ENCODE results near the gene CYP27A1. TPM values are rescaled to one million over a fixed set of nuclear protein-coding genes. Genes with fewer than 3 reads are reported as not detected.

Gene CYP27A1
- total and polyA plus RNA-seq, 2 of the 4 experiments (the other 2 are of a cell fraction): 5.2 to 5.3 TPM

GRCh38 chr2:218815244-218815637, 33.3 kb downstream of the CYP27A1 start:
- ChIA-PET POLR2A (ENCODE audit: unreplicated experiment) (no interaction called here), CTCF (no interaction called here)
- Histone ChIP-seq H3K4me1 (ENCODE audit: control insufficient read depth, insufficient read depth, low read length) (no peaks in the 10 kb centered on the region; the same call in 1 of the 2 replicates), H3K9me3 (ENCODE audit: control insufficient read depth, insufficient read depth, low read length) (no peaks in the 10 kb centered on the region), H3K23ac (ENCODE audit: low read depth, low read length) (no peak overlapping the region), H3K79me1 (ENCODE audit: low read depth in 1 of 2, low read length in 2 of 2) (no peaks in the 10 kb centered on the region), H3K27ac (ENCODE audit: insufficient read depth, low read length) (no peak overlapping the region), H3K27me3 (ENCODE audit: control insufficient read depth, insufficient read depth, low read length) (no peaks in the 10 kb centered on the region; the same call in 1 of the 2 replicates), H4K20me1 (ENCODE audit: insufficient read depth, low read length) (no peaks in the 10 kb centered on the region), H3K36me3 (ENCODE audit: control insufficient read depth, insufficient read depth, low read length) (peaks cover 27% of the 10 kb centered on the region), H4K8ac (ENCODE audit: low read depth in 2 of 2, low read length in 2 of 2) (no peak overlapping the region), H2BK5ac (ENCODE audit: low read depth, low read length, poor library complexity, severe bottlenecking) (no peak overlapping the region), H2BK15ac (ENCODE audit: low read depth, low read length) (no peak overlapping the region), H3K56ac (ENCODE audit: extremely low read depth, insufficient read depth, low read length) (no peak overlapping the region), H2AFZ (replicated peaks; ENCODE audit: low read length, poor library complexity) (no peak overlapping the region), H4K5ac (ENCODE audit: low read depth, low read length) (no peak overlapping the region), H3K9me1 (ENCODE audit: insufficient read depth, low read length) (no peaks in the 10 kb centered on the region; the same call in 1 of the 2 replicates), H3K9ac (ENCODE audit: low read depth, low read length) (no peak overlapping the region), H3K14ac (replicated peaks; ENCODE audit: low read depth, low read length) (no peak overlapping the region), H3K18ac (ENCODE audit: low read depth, low read length) (no peak overlapping the region), H4K91ac (ENCODE audit: insufficient read depth, low read depth, low read length) (no peak overlapping the region), H2BK20ac (ENCODE audit: low read depth, low read length) (no peak overlapping the region), H2BK120ac (ENCODE audit: low read depth, low read length) (no peak overlapping the region), H3K4me2 (ENCODE audit: low read depth, low read length) (no peak overlapping the region), H3K4ac (ENCODE audit: low read depth, low read length) (no peak overlapping the region), H2AK5ac (ENCODE audit: low read depth, low read length) (no peak overlapping the region), H2AK9ac (replicated peaks; ENCODE audit: low read depth, low read length, poor library complexity) (no peak overlapping the region), H3K4me3 (ENCODE audit: insufficient read depth, low read depth, low read length) (no peak overlapping the region)
- intact Hi-C loops (cut with micrococcal nuclease) (no loop called here), in situ Hi-C loops (cut with MboI; ENCODE audit: low sequenced_read_pairs) (no loop called here), dilution Hi-C loops (cut with HindIII; ENCODE audit: low sequenced_read_pairs, unreplicated experiment) (no loop called here)
- ATAC-seq (ENCODE audit: low read depth) (no peak), DNase-seq (no peak)
- no TSS peak for BruUV-seq (replicated peaks)
- TF ChIP-seq BHLHE40 (IDR thresholded peaks at IDR 0.05; ENCODE audit: low read depth, low read length) (no peak), RCOR1 (IDR thresholded peaks at IDR 0.05; ENCODE audit: insufficient replicate concordance, low read length) (no peak), POLR2A (IDR thresholded peaks at IDR 0.05; ENCODE audit: low read depth, low read length) (no peak), MAZ (IDR thresholded peaks at IDR 0.05; ENCODE audit: borderline replicate concordance, low read depth, low read length) (no peak), ELK1 (IDR thresholded peaks at IDR 0.05; ENCODE audit: borderline replicate concordance, low read depth, low read length) (no peak), MAFK (IDR thresholded peaks at IDR 0.05; ENCODE audit: low read depth, low read length) (no peak), CTCF (conservative IDR thresholded peaks at IDR 0.05; ENCODE audit: low read depth, low read length) (no peak), RFX5 (IDR thresholded peaks at IDR 0.05; ENCODE audit: low read depth, low read length) (no peak), NFE2L2 (IDR thresholded peaks at IDR 0.05; ENCODE audit: low read depth, low read length) (no peak), USF2 (IDR thresholded peaks at IDR 0.05; ENCODE audit: low read depth, low read length) (no peak), RAD21 (IDR thresholded peaks at IDR 0.05; ENCODE audit: low read length) (no peak), MXI1 (IDR thresholded peaks at IDR 0.05; ENCODE audit: borderline replicate concordance, low read depth, low read length) (no peak), FOS (IDR thresholded peaks at IDR 0.05; ENCODE audit: low read depth, low read length) (no peak), CEBPB (IDR thresholded peaks at IDR 0.05; ENCODE audit: low read depth, low read length) (no peak), CHD1 (IDR thresholded peaks at IDR 0.05; ENCODE audit: low read depth, low read length) (no peak), SMC3 (IDR thresholded peaks at IDR 0.05; ENCODE audit: low read depth, low read length) (no peak)
- WGBS, 2 experiments (ENCODE audit: extremely low coverage in 2 of 2, insufficient read length in 1 of 2): no CpG with 5 or more reads among the region's 5 CpGs

Measured in IMR-90 (cell line).